NCI-H2107 treated with DMSO at 0.1 percent for 48 hours (cell line): ENCODE measurements around the gene PDLIM4.
A peak's percentile ranks its signal among the peaks of the same experiment; 100 is the strongest.

ENCODE experiments used
- DNase-seq: peaks from one replicate; lab custom pipeline; 2025; ENCODE audit not compliant: unreplicated experiment; lab: John Stamatoyannopoulos, UW

PDLIM4 gene

DNA sequence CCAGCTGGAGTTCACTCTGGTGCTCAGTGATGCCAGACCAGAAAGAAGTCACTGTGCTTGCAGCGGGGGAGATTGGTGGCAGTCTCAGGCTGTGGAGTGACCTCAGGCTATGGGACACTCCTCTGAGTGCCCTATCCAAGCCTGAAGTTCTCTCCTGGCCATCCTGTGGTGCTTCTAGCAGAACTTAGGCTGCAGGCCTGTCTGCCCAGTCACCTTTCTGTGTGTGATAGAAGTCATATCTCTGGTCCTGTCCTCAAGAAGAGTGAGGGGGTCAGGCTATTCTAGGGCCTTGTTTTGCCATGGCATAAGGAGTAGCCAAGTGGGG is 9.3 kb downstream of the PDLIM4 start:
- DNase-seq: no peak

DNA sequence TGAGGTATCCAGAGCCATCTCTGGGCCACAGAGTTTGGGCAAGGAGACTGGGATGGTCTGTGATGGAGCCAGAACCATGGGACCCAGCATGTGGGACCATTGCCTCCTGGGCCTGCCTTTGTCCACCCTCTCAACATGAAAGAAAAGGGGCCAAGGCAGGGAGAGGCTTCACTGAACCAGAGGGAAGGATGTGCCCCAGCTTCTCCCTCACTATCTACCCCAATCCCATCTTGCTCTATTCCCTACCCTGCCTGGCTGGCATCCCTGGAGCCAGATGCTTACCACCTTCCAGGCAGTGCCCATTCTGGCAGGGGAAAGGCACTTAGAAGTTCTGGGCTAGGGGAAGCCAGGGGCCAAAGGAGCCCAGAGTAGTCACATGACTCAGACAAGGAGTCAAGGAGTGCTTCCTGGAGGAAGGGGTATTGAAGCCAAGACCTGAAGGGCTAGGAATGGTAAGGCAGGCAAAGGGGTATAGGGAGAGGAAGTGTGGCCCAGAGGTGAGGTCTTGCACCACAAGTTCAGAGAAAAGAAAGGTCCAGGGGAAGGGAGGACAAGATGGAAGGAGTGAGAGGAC is 9.8 kb downstream of the PDLIM4 start:
- no peak for DNase-seq

DNA sequence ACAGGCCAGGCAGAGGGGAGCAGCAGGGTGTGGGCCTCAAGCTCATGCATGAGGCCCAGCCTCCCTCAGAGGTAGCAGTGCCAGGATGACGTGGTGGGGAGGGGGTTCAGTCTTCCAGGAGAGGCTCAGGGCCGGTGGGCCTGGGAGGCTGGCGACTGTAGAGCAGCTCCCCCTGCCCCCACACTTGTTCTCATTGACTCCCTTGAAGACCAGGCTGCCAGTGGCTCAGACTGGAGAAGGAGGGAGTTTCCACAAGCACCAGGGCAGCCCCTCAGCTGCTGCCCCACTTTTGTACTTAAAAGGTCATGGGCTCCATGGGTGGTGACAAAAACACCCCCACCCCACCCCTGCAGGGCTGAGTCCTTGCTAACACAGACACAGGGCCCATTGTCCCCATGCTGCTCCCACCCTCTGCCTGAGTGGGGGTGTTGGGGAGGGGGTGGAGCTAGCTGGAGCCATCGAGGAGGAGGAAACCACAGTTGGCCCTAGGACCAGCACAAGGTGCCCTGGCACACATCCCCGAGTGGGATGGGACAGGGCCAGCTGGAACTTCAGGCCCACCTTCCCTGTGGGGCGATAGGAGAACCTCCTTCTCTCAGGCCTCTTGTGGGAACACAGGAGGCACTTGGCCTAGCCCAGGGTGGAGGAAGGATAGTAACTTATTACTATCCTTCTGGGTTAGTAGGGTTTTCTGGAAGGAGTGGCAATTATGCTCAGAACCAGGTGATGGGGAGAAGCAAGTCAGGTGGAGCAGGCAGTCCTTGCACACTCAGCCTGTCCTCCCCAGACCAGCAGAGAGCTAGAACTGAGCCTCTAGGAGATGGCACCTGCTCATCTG is 10.7 kb downstream of the PDLIM4 start:
- no peak for DNase-seq

DNA sequence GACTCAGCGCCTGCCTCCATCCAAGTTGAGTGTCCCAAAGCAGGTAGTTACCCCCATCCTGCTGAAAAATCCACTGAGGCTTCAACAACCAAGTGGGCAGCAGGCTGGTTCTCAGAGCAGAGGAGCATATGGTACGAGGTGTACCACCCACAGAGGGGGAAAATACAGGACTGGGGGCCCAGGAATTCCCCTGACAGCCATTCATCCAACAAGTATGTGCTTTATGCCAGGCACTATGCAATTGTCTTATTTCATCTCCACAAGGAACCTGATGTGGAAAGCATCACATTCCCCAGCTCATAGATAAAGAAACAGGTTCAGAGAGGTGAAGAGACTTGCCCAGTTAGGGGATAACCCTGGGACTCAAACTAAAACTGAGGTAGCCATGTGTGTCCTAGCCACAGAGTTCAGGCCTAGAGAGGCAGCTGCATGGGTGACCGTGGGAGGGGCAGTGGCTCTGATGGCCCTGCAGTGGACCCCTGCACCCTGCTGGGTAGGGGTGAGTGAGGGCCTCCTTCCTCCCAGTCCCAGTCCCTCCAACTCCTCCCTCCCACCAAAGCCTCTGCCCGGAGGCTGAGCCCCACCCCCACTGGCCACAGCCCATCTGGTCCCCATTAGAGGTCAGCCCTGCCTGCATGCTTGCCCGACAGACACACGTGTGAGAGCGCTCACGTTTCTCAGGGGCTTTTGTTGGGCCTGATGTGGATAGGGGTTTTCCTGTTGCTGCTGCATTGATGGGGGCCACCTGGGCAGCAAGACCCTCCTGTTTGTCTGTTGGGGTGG is 11.5 kb downstream of the PDLIM4 start:
- DNase-seq: no peak

DNA sequence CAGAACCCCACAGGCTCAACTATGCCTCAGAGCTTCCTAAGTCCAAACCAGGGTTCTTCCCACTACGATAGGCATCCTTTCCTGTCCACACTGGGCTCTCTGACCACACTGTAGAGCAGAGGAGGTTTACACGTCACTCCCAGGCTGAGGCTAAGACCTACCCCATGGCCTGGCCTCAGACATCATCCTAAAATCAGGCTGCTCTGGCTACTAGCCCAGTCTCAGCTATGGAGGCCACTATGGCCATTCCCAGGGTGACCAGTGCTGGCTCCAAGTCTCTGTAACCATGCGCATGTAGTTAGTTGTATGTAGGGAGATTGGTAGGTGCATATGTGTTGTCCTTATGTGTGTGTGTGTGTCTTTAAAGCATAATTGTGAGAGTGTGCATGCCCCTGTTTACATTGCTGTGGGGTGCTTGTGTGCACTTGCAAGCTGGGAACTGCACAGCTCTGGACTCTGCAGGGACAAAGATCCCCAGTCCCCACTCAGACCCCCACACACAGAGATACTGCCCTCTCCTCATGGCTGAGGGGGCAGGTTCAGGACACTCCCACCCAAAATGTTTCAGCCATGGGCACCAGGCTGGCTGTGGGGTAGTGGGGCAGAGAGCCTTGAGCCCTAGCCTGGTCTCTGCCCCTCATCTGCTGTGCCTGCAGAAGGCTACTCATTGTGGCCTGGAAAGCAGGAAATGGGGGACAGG is 12.3 kb downstream of the PDLIM4 start:
- DNase-seq: no peak

DNA sequence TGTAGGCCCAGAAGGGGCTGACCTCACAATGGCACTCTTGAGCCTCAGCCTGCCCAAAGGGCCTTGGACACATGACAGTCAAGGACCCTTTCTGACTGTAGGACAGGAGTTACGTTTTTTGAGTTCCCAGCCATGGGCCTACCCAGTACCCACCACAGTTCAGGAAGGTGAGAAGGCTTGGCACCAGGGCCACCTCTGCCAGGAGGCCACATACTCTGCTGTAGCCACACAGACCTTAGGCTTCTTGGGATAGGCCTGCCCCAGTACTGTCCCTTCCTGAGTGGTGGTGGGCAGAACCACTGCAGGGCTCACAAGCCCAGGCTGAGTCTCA is 12.8 kb downstream of the PDLIM4 start:
- no peak for DNase-seq

DNA sequence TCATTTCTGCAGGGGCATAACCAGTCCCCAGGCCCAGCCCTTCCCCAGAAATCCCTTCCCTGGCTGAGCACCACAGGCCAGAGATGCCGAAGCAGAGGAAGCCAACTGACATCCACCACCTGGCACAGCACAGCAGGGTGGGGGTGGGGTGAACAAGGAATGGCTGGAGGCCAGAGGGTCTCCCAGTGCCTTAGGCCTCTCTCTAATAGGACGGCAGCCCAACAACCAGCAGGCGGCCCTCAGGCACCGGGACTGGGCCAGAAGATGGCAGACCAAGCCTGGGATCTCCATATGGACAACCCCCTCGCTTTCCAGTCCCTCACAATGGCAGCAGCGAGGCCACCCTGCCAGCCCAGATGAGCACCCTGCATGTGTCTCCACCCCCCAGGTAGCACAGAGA is 13.2 kb downstream of the PDLIM4 start:
- DNase-seq: no peak

DNA sequence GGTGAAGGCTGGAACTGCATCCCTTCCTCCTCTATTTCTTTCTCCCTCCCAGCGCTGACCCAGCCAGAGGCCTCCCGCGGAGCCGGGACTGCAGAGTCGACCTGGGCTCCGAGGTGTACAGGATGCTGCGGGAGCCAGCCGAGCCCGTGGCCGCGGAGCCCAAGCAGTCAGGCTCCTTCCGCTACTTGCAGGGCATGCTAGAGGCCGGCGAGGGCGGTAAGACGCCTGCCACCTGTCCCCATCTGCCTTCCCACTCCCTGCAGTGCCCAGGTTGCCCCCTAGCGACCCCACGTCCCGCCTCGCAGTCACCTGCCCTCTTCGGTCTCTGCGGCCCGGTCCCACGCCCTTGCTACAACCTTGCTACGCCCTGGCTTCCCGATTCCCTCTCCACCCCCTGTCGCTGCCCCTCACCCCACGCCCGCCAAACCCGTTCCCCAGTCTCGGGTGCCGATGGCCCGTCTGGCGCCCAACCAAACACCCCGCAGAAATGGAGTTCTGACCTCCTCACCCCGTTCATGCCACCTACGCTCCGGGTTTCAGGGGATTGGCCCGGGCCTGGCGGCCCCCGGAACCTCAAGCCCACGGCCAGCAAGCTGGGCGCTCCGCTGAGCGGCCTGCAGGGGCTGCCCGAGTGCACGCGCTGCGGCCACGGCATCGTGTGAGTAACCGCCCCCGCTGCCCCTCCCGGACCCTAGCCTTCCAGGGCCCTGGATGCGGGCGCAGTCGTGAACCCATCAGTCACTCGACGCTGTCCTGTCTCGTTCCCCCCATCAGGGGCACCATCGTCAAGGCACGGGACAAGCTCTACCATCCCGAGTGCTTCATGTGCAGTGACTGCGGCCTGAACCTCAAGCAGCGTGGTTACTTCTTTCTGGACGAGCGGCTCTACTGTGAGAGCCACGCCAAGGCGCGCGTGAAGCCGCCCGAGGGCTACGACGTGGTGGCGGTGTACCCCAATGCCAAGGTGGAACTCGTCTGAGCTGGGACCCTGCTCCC is 14.1 kb downstream of the PDLIM4 start:
- no peak for DNase-seq

DNA sequence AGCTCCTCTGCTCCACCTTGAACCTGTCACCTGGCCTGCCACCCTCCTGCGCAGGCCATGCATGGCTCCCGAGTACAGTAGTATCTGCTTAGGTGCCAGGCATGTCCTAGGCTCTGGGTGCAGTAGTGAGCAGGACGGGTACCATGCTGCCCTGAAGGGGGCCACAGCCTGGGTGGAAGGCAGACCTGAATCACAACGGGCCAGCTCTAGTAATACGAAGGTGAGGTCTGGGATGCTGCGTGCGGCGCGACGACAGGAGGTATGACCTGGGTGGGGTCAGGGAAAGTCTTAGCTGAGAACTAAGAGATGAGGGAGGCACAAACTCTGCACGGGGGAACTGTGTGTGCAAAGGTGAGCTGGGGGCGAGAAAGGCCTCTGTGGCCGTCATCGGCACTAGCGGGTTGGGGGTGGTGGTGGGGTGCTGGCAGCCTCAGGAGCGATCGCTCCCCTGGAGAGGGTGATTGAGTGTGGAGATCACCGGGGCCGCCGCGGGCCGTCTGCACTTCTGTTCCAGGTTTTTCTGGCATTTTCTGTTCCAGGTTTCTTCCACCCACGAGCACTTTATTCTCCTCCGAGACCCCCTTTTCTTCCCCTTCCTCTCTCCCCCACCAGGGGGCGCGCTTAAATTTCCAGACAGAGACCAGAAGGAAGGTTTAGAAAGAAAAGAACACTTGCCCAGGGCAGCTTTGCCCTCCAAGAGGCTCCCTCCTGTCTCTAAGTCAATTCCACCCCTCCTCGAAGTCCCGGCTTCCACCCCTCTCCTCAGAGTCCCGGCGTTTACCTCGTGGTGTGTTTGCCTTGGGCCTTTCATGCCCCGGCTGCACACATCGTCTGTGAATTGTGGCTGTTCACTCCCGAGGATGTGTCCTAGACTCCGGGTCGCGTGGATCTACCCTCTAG is 15.1 kb downstream of the PDLIM4 start:
- DNase-seq: peak; percentile 13

DNA sequence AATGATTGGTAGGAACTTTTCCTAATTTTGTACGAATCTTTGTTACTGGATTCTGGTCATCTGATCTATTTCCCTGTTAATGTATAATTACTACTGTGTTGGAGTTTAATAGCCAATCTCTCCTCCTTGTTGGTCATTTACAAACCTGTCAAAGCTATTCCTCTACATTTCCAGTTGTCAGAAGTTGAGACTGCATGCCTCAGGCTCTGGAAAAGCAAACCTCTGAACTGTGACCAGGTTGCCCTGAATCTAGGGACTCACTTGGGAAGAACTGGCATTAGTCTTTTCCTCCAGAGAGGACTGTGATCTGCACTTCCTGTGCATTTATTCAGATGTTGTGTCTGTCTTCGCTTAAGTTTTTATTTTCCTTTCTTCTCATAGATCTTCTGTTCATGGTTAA is 16.1 kb downstream of the PDLIM4 start:
- no peak for DNase-seq

DNA sequence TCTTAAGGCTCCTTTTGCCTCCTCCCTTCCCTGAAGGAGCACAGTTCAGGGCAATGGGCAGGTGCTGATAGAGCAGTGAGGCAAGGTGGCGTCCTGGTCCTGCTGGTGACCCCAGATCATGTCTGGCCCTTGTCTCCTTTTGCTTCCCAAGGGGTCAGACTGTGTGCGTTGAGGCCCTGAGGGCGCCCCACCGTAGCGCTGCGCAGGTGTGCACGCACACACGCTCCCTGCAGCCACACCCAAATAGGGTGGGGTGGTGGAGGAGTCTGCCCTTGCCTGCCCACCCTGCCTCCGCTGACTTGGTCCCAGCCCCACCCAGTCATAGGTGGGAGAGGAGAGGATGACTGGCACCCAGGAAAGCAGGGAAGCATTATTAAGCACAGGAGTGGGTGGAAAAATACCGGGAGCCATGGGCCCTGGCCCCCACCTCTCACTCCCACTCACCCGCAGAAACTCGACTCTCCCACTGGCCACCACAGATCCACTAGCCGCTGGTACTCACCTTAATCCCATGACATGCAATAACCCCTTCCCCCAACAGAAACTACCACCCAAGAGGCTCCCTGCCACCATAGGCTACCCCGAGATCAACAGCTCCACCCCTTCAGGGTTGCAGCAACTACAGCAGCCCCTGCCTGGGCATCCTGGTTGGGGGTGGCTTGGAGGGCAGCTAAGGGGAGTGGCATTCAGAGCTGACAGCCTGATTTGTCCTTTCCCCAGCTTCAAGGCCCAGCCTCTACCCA is 16.7 kb downstream of the PDLIM4 start:
- DNase-seq: no peak

DNA sequence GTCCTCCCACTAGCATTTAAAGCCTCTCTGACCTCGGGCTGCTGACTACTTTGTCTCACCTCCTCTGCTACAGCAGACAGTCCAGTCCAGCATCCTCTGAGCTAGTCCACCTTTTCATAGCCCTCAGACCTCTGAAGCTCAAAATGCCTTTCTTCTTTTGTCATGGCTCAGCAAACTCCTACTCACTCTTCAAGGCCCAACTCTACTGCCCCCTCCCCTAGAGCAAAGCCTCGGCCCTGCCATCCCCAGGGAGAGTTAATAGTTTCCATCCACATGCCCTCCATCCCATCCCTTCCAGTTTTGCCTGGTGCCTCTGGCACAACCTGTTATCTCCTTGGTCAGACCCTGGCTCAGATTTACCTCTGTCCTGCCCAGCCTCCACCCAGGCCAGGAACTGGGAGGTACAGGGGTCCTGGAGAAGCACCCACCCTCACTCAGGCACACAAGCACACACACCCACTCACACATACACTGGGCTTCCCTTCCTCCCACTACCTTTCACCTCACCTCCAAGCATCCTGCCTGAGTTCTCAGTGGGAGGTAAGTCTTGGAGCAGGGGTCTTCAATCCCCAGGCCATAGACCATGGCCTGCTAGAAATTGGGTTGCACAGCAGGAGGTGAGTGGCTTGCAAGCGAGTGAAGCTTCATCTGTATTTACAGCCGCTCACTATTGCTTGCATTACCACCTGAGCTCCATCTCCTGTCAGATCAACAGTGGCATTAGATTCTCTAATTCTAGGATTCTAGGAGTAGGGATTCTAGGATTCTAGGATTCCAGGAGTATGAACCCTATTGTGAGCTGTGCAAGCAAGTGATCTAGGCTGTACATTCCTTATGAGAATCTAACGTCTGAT is 18.1 kb downstream of the PDLIM4 start:
- DNase-seq: no peak

DNA sequence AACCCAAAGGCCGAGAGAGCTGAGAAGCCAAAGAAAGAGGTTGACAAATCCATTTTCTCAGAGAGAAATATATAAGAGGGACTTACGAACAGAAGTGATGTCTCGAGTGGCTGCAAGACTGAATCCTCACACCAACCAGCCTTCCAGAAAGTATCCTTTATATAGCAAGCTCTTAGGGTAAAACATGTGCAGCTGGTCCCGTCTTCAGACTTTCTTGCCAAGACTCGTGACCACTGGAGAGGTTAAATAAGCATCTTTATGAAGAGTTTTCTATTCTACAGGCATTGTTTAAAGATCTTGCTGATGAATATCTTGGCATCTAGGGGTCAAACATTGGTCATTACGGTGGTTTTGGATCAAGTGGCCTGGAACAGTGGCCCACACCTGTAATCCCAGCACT is 19.8 kb downstream of the PDLIM4 start:
- DNase-seq: no peak

DNA sequence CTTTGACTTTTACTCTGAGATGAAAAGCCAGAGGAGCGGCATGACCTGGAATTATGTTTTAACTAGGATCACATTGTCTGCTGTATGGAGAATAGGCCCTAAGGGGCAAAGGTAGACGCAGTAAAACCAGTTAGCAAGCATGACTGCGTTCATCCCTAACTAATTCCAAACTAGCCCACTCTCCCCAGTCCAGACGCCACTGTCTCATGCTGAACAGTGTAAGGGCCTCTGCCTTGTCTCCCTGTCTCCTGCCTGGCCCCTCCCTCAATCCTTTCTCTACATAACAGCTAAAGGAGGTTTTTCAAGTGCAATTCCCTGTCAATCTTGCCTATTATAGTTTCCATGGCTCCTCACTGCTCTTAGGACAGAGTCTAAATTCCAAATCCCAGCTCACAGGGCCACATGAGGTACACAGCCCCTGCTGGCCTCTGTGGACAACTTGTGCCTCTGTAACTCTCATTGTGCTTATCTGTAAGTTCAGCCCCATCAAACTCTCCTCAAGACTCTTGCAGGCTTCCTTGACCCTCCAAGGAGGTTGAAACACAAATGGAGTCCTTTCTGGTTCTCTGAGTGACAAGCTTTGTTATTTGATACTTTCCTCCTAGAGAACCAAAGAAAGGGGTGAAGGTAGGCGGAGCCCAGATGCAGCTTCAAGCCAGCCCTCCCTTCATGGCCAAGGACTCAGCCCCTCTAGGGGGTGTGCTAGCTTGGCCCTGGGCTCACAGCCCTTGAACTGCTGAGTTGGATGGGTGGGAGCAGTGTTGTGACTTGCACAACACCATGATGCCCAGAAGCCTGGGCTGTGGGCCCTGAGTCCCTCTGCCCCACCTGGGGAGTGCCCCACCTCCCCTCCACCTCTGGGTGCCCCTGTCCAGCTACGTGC is 20.7 kb downstream of the PDLIM4 start:
- no peak for DNase-seq

DNA sequence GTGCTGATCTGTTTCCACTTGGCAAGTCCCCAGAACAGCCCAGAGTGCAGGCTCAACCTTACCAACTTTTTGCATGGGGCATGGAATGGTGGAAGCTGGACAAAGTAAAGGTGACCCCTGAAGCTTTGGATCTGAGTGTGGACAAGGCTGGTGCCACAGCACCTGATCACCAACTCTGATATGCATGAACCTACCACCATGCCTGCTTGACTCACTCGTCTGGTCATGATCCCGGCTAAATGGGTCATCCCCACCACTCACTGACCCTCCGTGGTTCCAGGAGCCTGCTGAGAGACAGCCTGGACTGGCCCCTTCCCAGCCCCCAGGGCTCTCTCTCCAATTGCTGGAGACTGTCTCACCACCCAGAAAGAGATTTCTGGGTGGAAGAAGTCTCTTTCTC is 22.3 kb downstream of the PDLIM4 start:
- no peak for DNase-seq

DNA sequence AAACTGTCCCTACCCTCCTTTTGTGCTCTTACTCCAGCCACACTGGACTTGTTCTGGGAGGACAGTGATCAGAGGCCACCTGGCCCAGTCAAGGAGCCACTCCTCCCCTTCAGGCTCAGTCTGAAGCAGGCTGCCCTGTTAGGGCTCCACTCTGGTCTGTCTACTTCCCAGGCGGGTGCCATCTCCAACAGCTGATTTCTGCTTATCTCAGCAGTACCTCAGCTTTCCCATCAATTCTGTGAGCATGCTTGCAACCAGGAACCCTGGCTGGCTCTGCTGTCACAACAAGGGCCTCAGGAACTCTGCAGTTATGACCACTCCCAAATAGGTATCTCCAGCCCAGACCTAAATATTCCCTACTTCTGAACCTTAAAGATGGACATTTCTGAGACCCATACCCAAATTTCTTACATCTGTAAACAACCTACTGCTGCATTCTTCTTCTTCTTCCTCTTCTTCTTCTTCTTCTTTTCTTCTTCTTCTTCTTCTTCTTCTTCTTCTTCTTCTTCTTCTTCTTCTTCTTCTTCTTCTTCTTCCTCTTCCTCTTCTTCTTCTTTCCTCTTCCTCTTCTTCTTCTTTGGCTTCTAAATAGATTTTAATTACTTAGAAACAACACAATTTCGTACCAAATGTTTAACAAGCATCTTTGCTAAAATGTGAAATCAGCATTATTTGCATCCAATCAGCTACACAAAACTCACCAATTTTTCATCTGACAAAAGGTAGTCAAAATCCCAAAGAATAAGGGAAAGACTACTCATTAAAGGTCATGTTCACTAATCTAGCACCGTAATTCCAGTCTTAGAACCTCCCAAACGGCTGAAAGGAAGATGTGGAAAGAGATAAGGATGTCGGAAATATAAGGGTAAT is 23.1 kb downstream of the PDLIM4 start:
- no peak for DNase-seq
